WTC11 (cell line): Measurements from ENCODE around the gene VAMP7. TPM values are rescaled to one million over a fixed set of nuclear protein-coding genes. Genes with fewer than 3 reads are reported as not detected.

Experiments used
- ATAC-seq: fragments of 200-7000 bp; cut with Tn5 transposase; 2 replicates; pipeline ENCODE4 v1.10.0; 2021; ENCODE audit warnings: mild to moderate bottlenecking, moderate library complexity
- CTCF ChIA-PET: fragments of 300-600 bp; sonication (Branson Sonifier 250); formaldehyde crosslinking; loops from one replicate; lab custom pipeline; 2021; ENCODE audit warnings: antibody characterized with exemption; lab: Charles Lee
- POLR2A ChIA-PET: fragments of 350-600 bp; sonication (Branson Sonifier 250); formaldehyde crosslinking; loops from one replicate; lab custom pipeline; 2021; ENCODE audit warnings: antibody characterized with exemption; lab: Charles Lee
- DNase-seq: peaks from one replicate; pipeline ENCODE4 v3.0.0; 2021; ENCODE audit warnings: low spot score
- H3K27ac Mint-ChIP-seq: 2 replicates; pipeline ENCODE4 v1.8.0; 2021; ENCODE audit warnings: mixed read lengths
- H3K27me3 Mint-ChIP-seq: 2 replicates; pipeline ENCODE4 v1.8.0; 2021; ENCODE audit warnings: low read depth, mild to moderate bottlenecking, moderate library complexity, mixed read lengths
- H3K36me3 Mint-ChIP-seq: 2 replicates; pipeline ENCODE4 v1.8.0; 2021; ENCODE audit warnings: mixed read lengths
- H3K4me1 Mint-ChIP-seq: 2 replicates; pipeline ENCODE4 v1.8.0; 2022; ENCODE audit warnings: mixed read lengths
- H3K4me3 Mint-ChIP-seq: 2 replicates; pipeline ENCODE4 v1.8.0; 2021; ENCODE audit warnings: mild to moderate bottlenecking, moderate library complexity, mixed read lengths
- H3K9me3 Mint-ChIP-seq: 2 replicates; pipeline ENCODE4 v1.8.0; 2021; ENCODE audit warnings: mixed read lengths
- CBFB ChIP-seq: sonication (generic); formaldehyde crosslinking; IDR thresholded peaks from 2 replicates; pipeline ENCODE4 v1.8.1; 2022; ENCODE audit warnings: mild to moderate bottlenecking, low read depth, missing genetic modification reagents
- CREM ChIP-seq: sonication (generic); formaldehyde crosslinking; IDR thresholded peaks from 2 replicates; pipeline ENCODE4 v1.8.1; 2022; ENCODE audit warnings: mild to moderate bottlenecking, missing genetic modification reagents, moderate library complexity
- ESRRA ChIP-seq: sonication (generic); formaldehyde crosslinking; IDR thresholded peaks from 2 replicates; pipeline ENCODE4 v1.8.1; 2022; ENCODE audit warnings: mild to moderate bottlenecking, missing genetic modification reagents, borderline replicate concordance
- FOXJ3 ChIP-seq: sonication (generic); formaldehyde crosslinking; IDR thresholded peaks from 2 replicates; pipeline ENCODE4 v1.9.0; 2021; ENCODE audit warnings: missing genetic modification reagents, mild to moderate bottlenecking, borderline replicate concordance
- FOXK1 ChIP-seq: sonication (generic); formaldehyde crosslinking; IDR thresholded peaks from 2 replicates; pipeline ENCODE4 v1.8.0; 2022; ENCODE audit warnings: mild to moderate bottlenecking, moderate library complexity, missing genetic modification reagents
- FOXP1 ChIP-seq: sonication (generic); formaldehyde crosslinking; IDR thresholded peaks from 2 replicates; pipeline ENCODE4 v1.8.0; 2022; ENCODE audit warnings: missing genetic modification reagents, mild to moderate bottlenecking, moderate library complexity, borderline replicate concordance
- JAZF1 ChIP-seq: fragments of 250-450 bp; sonication (Bioruptor Pico); IDR thresholded peaks from 2 replicates; pipeline ENCODE4 v1.9.0; 2021; ENCODE audit warnings: moderate library complexity, mild to moderate bottlenecking, inconsistent platforms
- MYBL2 ChIP-seq: sonication (generic); formaldehyde crosslinking; IDR thresholded peaks from 2 replicates; pipeline ENCODE4 v1.8.1; 2023; ENCODE audit warnings: mild to moderate bottlenecking, moderate library complexity, missing genetic modification reagents
- NR1H2 ChIP-seq: sonication (generic); formaldehyde crosslinking; IDR thresholded peaks from 2 replicates; pipeline ENCODE4 v1.9.0; 2021; ENCODE audit warnings: mild to moderate bottlenecking, moderate library complexity, missing genetic modification reagents
- OVOL2 ChIP-seq: fragments of 250-450 bp; sonication (Bioruptor Pico); IDR thresholded peaks from 2 replicates; pipeline ENCODE4 v1.9.0; 2021; ENCODE audit warnings: mild to moderate bottlenecking, borderline replicate concordance
- PRDM15 ChIP-seq: sonication (generic); formaldehyde crosslinking; IDR thresholded peaks from 2 replicates; pipeline ENCODE4 v1.8.0; 2022; ENCODE audit warnings: missing genetic modification reagents
- TEAD1 ChIP-seq: sonication (generic); formaldehyde crosslinking; IDR thresholded peaks from 2 replicates; pipeline ENCODE4 v1.8.0; 2022; ENCODE audit warnings: mild to moderate bottlenecking, missing genetic modification reagents
- TP53 ChIP-seq: sonication (generic); formaldehyde crosslinking; IDR thresholded peaks from 2 replicates; pipeline ENCODE4 v1.8.1; 2023; ENCODE audit warnings: mild to moderate bottlenecking, missing genetic modification reagents
- ZBTB43 ChIP-seq: sonication (generic); formaldehyde crosslinking; IDR thresholded peaks from 2 replicates; pipeline ENCODE4 v1.8.1; 2023; ENCODE audit warnings: mild to moderate bottlenecking, missing genetic modification reagents
- ZNF138 ChIP-seq: sonication (generic); formaldehyde crosslinking; conservative IDR thresholded peaks from 2 replicates; pipeline ENCODE4 v1.8.1; 2022; ENCODE audit warnings: mild to moderate bottlenecking, moderate library complexity, missing genetic modification reagents
- ZNF263 ChIP-seq: sonication (generic); formaldehyde crosslinking; IDR thresholded peaks from 2 replicates; pipeline ENCODE4 v1.8.1; 2022; ENCODE audit warnings: low read depth, mild to moderate bottlenecking, moderate library complexity, missing genetic modification reagents
- ZNF423 ChIP-seq: fragments of 250-450 bp; sonication (Bioruptor Pico); IDR thresholded peaks from 2 replicates; pipeline ENCODE4 v2.1.2; 2022; ENCODE audit warnings: mild to moderate bottlenecking, moderate library complexity
- total RNA-seq: library from RNA; stranded (reverse); gene quantifications from 3 replicates; pipeline ENCODE4 v1.2.3, GENCODE V29; 2021
- TF ChIP-seq, protein P1 (sequence below): sonication (generic); formaldehyde crosslinking; IDR thresholded peaks from 2 replicates; pipeline ENCODE4 v1.8.0; 2023; ENCODE audit warnings: mild to moderate bottlenecking, missing genetic modification reagents
- TF ChIP-seq, protein P2 (sequence below): sonication (generic); formaldehyde crosslinking; IDR thresholded peaks from 2 replicates; pipeline ENCODE4 v1.8.0; 2023; ENCODE audit warnings: missing genetic modification reagents, mild to moderate bottlenecking, borderline replicate concordance
- TF ChIP-seq, protein P3 (sequence below): fragments of 200-600 bp; IDR thresholded peaks from 2 replicates; pipeline ENCODE4 v1.8.0; 2022; ENCODE audit warnings: antibody characterized with exemption

Gene VAMP7
- total RNA-seq, 1 experiment from 2014 or later: 22.1 TPM

- Mint-ChIP-seq H3K27me3 (peaks cover 48% of the 10 kb centered on the region), H3K4me3 (no peak overlapping the region), H3K27ac (no peak overlapping the region), H3K36me3 (peaks cover 22% of the 10 kb centered on the region), H3K4me1 (peaks cover 5% of the 10 kb centered on the region; the same call in 1 of the 2 replicates)
- ChIA-PET CTCF (no interaction called here), POLR2A (no interaction called here)
- TF ChIP-seq, protein P1, sequence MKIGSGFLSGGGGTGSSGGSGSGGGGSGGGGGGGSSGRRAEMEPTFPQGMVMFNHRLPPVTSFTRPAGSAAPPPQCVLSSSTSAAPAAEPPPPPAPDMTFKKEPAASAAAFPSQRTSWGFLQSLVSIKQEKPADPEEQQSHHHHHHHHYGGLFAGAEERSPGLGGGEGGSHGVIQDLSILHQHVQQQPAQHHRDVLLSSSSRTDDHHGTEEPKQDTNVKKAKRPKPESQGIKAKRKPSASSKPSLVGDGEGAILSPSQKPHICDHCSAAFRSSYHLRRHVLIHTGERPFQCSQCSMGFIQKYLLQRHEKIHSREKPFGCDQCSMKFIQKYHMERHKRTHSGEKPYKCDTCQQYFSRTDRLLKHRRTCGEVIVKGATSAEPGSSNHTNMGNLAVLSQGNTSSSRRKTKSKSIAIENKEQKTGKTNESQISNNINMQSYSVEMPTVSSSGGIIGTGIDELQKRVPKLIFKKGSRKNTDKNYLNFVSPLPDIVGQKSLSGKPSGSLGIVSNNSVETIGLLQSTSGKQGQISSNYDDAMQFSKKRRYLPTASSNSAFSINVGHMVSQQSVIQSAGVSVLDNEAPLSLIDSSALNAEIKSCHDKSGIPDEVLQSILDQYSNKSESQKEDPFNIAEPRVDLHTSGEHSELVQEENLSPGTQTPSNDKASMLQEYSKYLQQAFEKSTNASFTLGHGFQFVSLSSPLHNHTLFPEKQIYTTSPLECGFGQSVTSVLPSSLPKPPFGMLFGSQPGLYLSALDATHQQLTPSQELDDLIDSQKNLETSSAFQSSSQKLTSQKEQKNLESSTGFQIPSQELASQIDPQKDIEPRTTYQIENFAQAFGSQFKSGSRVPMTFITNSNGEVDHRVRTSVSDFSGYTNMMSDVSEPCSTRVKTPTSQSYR (CRISPR knock-in tag): no peak
- TF ChIP-seq ZNF263 (CRISPR knock-in tag) (no peak), ZNF423 (CRISPR knock-in tag) (no peak), FOXP1 (CRISPR knock-in tag) (no peak), CBFB (no peak), ESRRA (CRISPR knock-in tag) (no peak)
- TF ChIP-seq, all 79 proteins: peak for 0
- DNase-seq: no peak
- H3K9me3 Mint-ChIP-seq: peaks cover 32% of the 10 kb centered on the region
- no peak for ATAC-seq
These were observed 4.4 kb upstream of the VAMP7 start for GRCh38 chrX:155876704-155877103.

DNA sequence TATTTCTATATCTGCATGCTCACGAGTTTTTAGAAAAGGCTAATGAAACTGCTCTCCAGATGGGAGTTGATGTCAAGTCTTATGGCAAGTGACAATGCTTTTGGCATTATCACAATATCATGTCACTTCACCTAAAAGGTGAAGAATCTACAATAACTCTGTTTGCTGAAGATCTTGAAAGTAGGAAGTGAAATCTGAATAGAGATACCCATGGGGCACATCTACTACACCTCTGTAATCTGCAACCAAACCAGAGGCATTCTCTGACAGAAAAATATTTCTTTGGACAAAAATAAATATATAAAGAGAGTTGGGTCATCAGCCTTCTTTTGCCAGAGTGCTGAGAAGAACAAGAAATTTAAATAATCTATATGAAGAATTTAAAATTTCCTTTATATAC lies 3.9 kb upstream of the VAMP7 start:
- DNase-seq (no peak), ATAC-seq (no peak)
- peaks cover 35% of the 10 kb centered on the region for H3K9me3 Mint-ChIP-seq
- H3K27ac Mint-ChIP-seq: no peak overlapping the region
- CTCF ChIA-PET: no interaction called here
- POLR2A ChIA-PET: no interaction called here
- peaks cover 26% of the 10 kb centered on the region for H3K36me3 Mint-ChIP-seq
- peaks cover 48% of the 10 kb centered on the region for H3K27me3 Mint-ChIP-seq
- H3K4me1 Mint-ChIP-seq: peaks cover 8% of the 10 kb centered on the region
- no peak for TF ChIP-seq CREM
- no peak for TF ChIP-seq JAZF1 (CRISPR knock-in tag)
- TF ChIP-seq, protein P2, sequence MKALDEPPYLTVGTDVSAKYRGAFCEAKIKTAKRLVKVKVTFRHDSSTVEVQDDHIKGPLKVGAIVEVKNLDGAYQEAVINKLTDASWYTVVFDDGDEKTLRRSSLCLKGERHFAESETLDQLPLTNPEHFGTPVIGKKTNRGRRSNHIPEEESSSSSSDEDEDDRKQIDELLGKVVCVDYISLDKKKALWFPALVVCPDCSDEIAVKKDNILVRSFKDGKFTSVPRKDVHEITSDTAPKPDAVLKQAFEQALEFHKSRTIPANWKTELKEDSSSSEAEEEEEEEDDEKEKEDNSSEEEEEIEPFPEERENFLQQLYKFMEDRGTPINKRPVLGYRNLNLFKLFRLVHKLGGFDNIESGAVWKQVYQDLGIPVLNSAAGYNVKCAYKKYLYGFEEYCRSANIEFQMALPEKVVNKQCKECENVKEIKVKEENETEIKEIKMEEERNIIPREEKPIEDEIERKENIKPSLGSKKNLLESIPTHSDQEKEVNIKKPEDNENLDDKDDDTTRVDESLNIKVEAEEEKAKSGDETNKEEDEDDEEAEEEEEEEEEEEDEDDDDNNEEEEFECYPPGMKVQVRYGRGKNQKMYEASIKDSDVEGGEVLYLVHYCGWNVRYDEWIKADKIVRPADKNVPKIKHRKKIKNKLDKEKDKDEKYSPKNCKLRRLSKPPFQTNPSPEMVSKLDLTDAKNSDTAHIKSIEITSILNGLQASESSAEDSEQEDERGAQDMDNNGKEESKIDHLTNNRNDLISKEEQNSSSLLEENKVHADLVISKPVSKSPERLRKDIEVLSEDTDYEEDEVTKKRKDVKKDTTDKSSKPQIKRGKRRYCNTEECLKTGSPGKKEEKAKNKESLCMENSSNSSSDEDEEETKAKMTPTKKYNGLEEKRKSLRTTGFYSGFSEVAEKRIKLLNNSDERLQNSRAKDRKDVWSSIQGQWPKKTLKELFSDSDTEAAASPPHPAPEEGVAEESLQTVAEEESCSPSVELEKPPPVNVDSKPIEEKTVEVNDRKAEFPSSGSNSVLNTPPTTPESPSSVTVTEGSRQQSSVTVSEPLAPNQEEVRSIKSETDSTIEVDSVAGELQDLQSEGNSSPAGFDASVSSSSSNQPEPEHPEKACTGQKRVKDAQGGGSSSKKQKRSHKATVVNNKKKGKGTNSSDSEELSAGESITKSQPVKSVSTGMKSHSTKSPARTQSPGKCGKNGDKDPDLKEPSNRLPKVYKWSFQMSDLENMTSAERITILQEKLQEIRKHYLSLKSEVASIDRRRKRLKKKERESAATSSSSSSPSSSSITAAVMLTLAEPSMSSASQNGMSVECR: no peak
- no peak for TF ChIP-seq OVOL2 (CRISPR knock-in tag)
- TF ChIP-seq TEAD1 (CRISPR knock-in tag): no peak
- no peak for TF ChIP-seq NR1H2 (CRISPR knock-in tag)
- no peak for TF ChIP-seq FOXK1 (CRISPR knock-in tag)
- TF ChIP-seq FOXJ3: no peak
- no peak for TF ChIP-seq MYBL2
- TF ChIP-seq ZBTB43: no peak
- TF ChIP-seq ZNF138 (CRISPR knock-in tag): no peak
- TF ChIP-seq, protein P3, sequence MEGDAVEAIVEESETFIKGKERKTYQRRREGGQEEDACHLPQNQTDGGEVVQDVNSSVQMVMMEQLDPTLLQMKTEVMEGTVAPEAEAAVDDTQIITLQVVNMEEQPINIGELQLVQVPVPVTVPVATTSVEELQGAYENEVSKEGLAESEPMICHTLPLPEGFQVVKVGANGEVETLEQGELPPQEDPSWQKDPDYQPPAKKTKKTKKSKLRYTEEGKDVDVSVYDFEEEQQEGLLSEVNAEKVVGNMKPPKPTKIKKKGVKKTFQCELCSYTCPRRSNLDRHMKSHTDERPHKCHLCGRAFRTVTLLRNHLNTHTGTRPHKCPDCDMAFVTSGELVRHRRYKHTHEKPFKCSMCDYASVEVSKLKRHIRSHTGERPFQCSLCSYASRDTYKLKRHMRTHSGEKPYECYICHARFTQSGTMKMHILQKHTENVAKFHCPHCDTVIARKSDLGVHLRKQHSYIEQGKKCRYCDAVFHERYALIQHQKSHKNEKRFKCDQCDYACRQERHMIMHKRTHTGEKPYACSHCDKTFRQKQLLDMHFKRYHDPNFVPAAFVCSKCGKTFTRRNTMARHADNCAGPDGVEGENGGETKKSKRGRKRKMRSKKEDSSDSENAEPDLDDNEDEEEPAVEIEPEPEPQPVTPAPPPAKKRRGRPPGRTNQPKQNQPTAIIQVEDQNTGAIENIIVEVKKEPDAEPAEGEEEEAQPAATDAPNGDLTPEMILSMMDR: no peak
- TF ChIP-seq TP53: no peak
- TF ChIP-seq PRDM15: no peak
- H3K4me3 Mint-ChIP-seq: no peak overlapping the region
